GM21423 (cell line): ENCODE measurements around the gene ZNF630.
"Not testable (repeated sequence)": the region's sequence is repeated elsewhere in the genome, so short reads cannot be mapped to it uniquely, and the experiment has no call there.

Experiments
- ATAC-seq: cut with Tn5 transposase; IDR thresholded peaks from one replicate; pipeline ENCODE4 v1.9.1; 2021; ENCODE audit warnings: mild to moderate bottlenecking, moderate library complexity; ENCODE audit not compliant: unreplicated experiment

Gene ZNF630

DNA sequence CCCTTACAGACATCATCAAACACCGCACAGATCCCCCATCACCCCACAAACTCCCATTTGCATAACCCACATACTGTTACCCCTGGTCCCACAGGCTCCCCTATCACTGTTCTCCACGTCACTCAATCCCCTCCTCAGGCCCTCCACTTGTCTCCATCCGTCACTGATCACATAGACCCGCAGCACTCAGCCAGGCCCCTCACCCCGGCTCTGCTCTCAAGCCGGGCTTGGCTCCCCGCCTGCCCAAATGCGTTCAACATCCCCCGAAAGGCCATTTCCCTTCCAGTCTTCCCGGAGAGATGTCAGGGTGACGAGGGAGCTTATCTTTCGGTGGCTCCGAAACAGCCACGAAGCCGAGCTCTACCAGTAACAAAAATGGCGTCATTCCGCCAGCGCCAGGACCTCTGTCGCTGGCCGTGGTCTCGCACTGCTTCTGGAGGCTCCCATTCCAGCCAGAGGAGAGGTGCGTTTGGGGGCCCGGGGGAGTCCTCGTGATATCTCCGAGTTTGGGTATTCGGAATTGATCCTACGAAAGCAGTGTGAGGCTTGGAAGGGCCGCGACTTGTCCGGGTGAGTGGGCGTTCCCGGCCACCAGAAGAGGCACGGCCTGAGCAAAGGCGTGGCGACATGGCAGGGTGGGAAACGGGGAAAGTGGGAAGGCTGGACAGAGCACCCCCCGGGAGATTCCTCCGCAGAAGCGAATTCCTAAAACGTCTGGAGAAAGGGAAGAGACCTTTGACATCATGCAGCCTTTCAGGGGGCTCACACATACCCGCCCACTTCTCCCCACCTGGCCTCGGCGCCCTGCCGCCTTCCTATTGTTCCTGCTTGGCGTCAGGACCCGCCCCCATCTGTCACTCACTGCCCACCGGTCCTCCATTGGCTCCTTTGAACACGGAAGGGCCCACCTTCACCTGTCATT is at the start of gene ZNF630:
TSS of gene ZNF630 (minus strand) at position 577 of the 922 bp plus-strand sequence. CDS start 4,754 bp downstream, outside the sequence.
- peak; percentile 85 for ATAC-seq

DNA sequence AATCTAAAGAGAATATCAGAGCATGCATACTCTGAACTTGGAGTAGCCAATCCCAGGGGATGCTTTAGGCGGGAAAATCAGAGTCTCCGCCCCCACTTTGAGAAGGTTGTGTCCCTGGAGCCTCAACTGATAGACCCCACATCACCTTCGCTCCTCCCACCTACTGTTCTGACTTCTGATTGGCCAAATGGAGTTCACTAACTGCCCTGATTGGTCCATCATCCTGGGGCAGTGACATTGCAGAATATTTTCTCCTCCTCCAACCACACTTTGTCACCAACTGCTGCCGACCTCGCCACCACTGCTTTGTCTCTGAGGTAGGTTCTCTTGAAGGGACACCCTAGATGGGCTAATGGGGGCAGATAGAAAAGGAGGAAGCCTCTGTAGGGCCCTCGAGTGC is 36.3 kb upstream of the ZNF630 start:
- ATAC-seq: no peak

GRCh38 chrX:48102874-48103374 is 31.5 kb upstream of the ZNF630 start:
- ATAC-seq: no peak

GRCh38 chrX:48101443-48101842 is 30.0 kb upstream of the ZNF630 start:
- ATAC-seq: no peak

- ATAC-seq: not testable (repeated sequence)
These were observed 21.1 kb upstream of the ZNF630 start for GRCh38 chrX:48092558-48092957.

DNA sequence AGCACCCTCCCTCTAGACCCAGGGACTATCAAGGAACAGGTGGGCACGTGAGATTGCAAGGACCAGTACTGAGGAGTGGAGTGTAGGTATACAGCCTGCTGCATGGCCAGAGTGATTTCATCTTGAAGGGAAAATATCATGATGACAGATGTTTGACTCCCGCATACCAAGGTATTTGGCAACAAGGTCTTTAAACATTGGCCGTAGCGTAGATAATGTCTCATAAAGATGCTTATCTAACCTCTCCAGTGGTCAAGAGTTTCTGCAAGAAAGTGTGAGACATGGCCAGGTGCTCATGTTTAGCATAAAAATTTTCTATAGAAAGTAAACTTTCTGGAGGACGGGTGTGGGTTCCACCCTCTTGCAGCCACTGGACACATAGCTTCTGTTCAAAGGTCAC is 18.7 kb upstream of the ZNF630 start:
- no peak for ATAC-seq

DNA sequence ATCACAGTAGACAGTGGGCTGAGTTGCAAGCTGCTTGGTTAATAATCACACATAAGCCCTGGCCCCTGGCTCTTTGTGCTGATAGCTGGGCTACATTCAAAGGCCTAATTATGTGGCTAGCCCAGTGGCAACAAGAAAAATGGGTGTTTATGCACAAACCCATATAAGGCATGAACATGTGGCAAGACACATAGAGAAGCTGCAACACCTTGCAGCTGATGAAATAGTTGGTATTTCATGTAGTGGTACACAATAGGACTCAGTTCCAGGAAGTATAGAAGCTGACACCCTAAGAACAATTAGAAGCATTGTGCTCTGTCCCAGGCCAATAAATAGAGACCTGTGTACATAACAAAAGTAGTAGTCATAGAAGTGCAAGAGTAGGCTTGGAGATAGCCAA is 14.6 kb upstream of the ZNF630 start:
- ATAC-seq: no peak

GRCh38 chrX:48083706-48084105 is 12.3 kb upstream of the ZNF630 start:
- ATAC-seq: no peak

DNA sequence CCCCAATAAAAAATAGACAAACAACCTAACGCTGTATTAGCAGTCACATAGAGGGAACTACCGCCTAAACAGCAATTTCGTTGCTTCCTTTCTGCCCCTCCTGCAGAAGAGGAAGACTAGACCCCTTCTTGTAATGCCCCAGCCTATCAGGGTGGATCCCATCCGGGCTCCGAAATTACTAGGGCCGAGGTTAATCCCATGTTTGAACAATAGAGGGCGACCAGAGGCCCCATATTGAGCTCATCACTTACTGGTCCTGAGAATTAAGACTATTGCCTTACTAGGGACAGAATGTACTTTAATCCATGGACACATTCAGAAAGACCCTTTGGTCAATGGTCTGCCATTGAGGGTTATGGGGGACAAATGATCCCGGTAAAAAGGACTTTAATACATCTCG is 11.8 kb upstream of the ZNF630 start:
- ATAC-seq: no peak

- no peak for ATAC-seq
These were observed 4.9 kb upstream of the ZNF630 start for GRCh38 chrX:48076343-48076742.

DNA sequence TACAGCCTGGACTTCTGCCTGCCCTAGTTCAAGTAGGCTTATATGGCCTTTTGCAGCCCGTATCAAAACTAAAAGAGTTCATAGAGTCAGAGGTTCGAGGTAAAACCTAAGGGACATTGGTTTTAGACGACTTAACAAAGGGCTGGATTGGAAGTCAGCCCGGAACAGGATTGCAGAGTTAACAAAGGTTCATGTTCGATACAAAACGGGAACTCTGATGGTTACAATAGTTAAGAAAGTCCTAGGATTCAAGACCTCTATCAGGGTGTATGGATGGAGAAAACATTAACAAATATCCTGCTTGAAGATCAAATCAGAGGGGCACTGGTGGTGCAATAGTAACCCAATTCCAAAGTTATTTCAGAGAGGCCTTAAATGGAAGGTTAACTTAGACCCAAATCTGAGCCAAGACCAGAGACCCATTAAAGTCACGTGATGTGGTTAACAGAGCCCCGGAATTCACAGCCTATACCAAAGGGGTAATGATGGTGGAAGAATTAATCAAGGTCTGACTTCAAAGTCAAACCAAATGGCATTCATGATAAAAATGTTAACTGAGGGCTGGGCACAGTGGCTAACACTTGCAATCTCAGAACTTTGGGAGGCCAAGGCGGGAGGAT is 656 bp upstream of the ZNF630 start:
- ATAC-seq: no peak

- ATAC-seq: no peak
These were observed 3.1 kb downstream of the ZNF630 start for GRCh38 chrX:48068096-48068887.

- no peak for ATAC-seq
These were observed 7.2 kb downstream of the ZNF630 start for GRCh38 chrX:48064261-48064660.

- ATAC-seq: no peak
These were observed 12.2 kb downstream of the ZNF630 start for GRCh38 chrX:48059296-48059639.

DNA sequence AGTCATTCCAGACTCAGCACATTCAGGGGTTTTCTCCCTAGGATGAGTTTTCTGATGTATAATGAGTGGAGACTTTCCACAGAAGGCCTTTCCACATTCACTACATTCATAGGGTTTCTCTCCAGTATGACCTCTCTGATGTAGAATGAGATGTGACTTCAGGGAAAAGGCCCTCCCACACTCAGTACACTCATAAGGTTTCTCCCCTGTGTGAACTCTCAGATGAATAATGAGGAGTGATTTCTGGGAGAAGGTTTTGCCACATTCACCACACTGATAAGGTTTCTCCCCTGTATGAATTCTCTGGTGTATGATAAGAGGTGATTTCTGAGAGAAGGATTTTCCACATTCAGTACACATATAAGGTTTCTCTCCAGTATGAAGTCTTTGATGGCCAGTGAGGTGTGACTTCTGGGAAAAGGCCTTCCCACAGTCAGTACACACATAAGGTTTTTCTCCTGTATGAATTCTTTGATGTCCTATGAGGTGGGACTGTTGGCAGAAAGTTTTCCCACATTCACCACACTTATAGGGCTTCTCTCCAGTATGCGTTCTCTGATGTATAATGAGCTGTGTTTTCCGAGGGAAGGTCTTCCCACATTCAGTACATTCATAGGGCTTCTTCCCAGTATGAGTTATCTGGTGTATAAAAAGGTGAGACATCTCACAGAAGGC is 12.7 kb downstream of the ZNF630 start:
- no peak for ATAC-seq

- no peak for ATAC-seq
These were observed 24.6 kb downstream of the ZNF630 start for GRCh38 chrX:48046846-48047245.

GRCh38 chrX:48045410-48046311 is 25.8 kb downstream of the ZNF630 start:
- ATAC-seq: no peak

GRCh38 chrX:48043056-48043455 is 28.4 kb downstream of the ZNF630 start:
- ATAC-seq: no peak

DNA sequence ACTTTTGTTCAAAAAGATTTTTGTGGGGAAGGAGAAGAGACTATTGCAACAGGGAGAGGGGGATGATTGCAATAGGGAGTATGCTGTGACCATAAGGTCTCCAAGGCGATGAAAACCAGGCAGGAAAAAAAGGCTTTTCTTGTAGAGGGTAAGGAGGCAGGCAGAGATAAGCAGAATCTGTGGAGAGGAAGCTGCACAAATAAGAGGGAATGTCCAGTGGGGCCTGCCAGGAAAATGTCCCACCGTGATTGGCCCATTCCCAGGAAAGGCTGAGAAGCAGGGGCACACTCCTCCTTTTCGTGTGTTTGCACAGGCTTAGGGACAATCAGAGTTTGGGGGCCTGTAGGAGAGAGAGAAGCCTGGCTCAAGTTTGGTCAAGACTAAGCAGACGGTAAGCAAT is 35.5 kb downstream of the ZNF630 start:
- ATAC-seq: no peak
